ENCODE measurements around the gene TRAP1.

DNA sequence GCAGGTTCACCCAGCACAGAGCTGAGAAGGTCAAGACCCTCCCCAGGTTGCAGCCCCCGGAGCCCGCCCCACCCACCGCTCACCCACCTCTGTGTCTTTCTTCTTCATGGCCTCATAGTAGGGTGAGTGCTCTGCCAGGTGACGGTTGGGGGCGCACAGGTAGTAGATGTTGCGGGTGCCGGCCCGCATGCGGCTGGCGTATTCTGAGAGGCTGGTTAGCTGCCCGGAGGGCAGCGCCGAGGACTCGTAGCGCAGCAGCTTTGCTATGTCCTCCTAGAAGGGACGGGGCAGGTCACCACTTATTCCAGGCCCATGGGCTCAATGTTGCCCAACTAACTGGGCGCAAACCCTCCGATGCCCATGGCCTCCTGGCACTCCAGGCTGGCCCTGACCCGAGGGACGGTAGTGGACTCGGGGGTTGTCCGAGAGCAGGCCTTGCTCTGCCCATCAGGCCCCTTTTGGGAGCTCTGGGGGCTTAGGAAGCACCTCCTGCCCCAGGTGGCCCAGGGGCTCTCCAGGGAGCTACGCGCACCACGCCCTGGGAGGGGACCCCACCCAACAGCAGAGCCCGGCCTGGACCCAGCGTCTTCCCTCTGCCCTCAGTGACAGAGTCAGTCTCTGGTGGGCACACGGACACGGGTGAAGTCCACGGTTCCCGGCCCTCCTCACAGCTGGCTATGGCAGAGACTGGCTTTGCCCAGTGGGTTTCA is 53.0 kb downstream of the TRAP1 start:
- no peak for TF ChIP-seq CTCF (conservative IDR thresholded peaks at IDR 0.05)
- TF ChIP-seq EZH2 (IDR thresholded peaks at IDR 0.05; ENCODE audit: low read depth): no peak

Measured in PC-9 (cell line).